Activated CD4-positive, alpha-beta T cell treated with anti-CD3 and anti-CD28 coated beads for 1 hour (primary cell): Measurements from ENCODE around the gene VPS11.
"Not testable (repeated sequence)": the region's sequence is repeated elsewhere in the genome, so short reads cannot be mapped to it uniquely, and the experiment has no call there.

Experiments used
- DNase-seq: peaks from one replicate; pipeline ENCODE4 v3.0.0-alpha.2; 2020

Gene VPS11

GRCh38 chr11:119067371-119068222, at the start of gene VPS11:
Gene VPS11, plus strand, starts transcription at chr11:119067818. Its CDS starts 6 bp downstream, at chr11:119067824.
- DNase-seq, result peak; percentile 96

DNA sequence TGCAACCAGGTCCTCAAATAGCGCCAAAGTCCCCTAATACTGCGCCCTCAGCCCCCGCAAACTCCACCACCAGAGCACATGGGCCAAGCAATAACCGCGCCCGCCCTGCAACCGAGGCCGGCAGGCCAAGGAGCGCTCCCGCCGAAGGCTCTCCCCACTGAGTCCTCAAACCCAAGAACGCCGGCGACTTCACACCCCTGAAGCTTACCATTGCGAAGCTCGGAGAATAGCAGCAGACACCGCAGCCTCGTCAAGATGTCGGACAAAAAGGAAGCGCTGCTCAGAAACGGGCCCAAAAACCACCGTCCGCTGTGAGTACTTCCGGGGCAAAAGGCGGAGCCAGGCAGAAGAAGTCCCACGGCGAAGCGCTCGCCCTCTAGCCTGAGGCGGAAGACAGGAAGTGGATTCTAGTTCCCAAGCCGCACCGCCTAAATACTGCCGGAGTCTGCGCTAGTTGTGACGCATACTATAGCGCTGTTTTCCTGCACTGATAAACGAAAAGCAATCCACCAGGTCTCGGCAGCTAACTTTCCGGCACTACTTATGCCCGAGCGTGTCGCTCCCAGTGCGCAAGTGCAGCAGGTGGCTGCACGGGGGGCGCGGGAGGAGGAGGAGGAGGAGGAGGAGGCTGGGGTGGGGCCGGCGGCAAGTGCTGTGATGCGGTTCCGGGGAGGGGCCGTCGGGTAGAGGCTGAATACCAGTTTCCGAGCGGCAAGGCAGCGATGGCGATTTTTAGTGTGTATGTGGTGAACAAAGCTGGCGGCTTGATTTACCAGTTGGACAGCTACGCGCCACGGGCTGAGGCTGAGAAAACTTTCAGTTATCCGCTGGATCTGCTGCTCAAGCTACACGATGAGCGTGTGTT, 49.3 kb upstream of the VPS11 start, which contains the start of the genes RPS25 and TRAPPC4:
TSS of gene RPS25 (minus strand) at position 270 of the 865 bp plus-strand sequence. CDS start at position 211, 59 bp downstream.
TSS of gene TRAPPC4 (plus strand) at position 693 of the 865 bp plus-strand sequence. CDS start at position 723, 30 bp downstream.
- DNase-seq, result peak; percentile 92

- no peak for DNase-seq
Measured at GRCh38 chr11:119019996-119020395, 47.6 kb upstream of the VPS11 start.

DNA sequence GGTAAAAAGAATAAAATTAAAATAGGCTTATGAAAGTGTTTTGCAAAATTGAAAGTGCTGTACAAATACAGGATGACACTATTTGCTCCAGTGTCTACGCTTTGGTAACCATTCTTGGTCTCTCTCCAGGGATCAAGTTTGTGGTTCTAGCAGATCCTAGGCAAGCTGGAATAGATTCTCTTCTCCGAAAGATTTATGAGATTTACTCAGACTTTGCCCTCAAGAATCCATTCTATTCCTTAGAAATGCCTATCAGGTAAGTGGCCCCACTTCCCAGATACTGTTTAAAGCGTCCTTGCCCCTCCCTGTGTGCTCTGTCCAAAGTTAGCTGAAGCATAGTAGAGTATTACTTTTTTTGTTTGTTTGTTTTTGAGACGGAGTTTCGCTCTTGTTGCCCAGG, 46.0 kb upstream of the VPS11 start:
- no peak for DNase-seq

GRCh38 chr11:119023741-119024140, 43.9 kb upstream of the VPS11 start:
- no peak for DNase-seq

- no peak for DNase-seq
Measured at GRCh38 chr11:119024430-119025098, 43.1 kb upstream of the VPS11 start.

DNA sequence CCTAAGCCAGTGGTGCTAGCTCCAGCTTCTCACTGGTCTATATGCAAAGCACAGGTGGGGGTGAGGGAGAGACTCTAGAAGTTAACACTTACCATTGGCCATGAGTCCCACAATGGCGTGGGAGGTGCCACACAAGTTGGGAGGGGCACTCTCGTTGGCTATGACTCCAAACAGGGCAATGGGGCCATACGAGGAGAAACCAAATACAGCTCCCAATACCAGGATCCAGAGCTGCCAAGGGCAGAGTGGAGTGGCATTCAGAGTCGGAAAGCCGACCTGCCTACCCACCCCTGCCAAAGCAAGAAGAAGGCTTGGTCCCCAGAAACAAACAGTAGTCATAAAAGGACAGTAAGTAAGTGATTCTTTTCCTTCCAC, 42.5 kb upstream of the VPS11 start:
- DNase-seq, result no peak

DNA sequence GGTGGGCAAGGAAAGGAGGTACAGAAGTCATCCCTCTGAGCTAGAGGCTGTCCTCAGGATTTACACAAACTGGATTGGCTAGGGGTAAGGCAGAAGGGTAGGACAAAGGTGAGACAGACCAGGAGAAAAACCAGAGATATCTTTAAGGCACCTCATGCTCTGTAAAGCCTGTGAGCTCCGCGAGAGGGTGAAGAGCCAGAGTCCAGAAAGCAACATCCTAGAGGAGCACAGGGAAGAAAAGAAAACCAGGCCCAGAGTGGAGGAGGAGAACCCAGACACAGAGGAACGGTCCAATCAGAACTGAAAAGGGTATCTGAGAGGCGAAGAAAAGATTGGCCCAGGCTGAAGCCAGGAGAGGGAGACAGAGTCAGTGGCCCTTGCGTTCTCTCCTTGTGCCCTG, 42.1 kb upstream of the VPS11 start:
- no peak for DNase-seq

GRCh38 chr11:119025978-119026766, 41.4 kb upstream of the VPS11 start:
- DNase-seq, result no peak

- no peak for DNase-seq
Measured at GRCh38 chr11:119026970-119027369, 40.6 kb upstream of the VPS11 start.

DNA sequence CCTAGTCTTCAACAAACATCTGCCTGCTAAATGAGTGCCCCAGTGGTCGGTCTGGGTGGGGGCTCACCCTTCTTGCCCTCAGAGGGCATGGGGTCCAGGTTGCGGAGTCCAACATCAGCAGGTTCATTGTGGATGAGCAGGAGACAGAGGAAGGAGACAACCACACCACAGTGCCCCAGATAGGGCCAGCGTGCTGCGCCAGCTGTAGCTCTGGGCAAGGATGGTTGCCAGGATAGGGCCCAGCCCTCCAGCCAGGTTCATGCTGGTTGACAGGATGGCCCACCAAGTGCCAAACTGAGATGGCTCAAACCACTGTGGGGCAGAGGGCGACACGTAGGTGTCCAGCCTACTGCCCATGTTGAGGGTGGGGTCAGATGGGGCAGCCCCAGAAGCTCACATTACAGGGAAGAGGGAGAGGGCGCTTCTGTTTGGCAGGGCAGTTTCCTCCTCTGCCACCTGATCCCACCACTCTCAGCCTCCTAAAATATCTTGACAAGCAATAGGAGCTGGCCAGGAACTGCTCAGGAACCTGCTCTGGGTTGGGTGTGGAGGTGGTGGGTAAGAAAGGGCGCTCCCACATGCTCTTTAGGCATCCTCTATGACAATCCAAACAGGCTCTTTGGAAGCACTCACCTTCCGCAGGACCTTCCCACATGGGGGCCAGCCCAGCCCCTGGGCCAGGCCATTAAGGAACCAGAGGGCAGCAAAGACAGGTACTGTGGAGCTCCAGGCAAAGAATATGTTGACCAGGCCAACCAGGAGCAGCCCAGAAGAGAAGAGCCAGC, 39.9 kb upstream of the VPS11 start:
- DNase-seq, result no peak

- DNase-seq, result no peak
Measured at GRCh38 chr11:119028346-119029068, 39.1 kb upstream of the VPS11 start.

DNA sequence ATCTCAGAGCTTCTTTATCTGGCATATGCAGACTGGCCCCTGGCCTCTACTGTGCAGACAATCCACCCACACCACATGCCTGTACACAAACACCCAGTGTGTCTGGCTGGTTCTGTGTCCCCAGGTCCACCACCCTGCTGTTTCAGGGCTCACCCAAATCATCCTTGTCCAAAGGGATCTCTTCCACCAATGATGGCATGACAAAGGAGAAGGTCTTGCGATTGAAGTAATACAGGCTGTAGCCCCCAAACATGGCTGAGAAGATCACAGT, 38.6 kb upstream of the VPS11 start:
- no peak for DNase-seq

GRCh38 chr11:119029340-119030028, 38.1 kb upstream of the VPS11 start:
- DNase-seq, result no peak

- DNase-seq, result no peak
Measured at GRCh38 chr11:119030029-119030328, 37.6 kb upstream of the VPS11 start.

DNA sequence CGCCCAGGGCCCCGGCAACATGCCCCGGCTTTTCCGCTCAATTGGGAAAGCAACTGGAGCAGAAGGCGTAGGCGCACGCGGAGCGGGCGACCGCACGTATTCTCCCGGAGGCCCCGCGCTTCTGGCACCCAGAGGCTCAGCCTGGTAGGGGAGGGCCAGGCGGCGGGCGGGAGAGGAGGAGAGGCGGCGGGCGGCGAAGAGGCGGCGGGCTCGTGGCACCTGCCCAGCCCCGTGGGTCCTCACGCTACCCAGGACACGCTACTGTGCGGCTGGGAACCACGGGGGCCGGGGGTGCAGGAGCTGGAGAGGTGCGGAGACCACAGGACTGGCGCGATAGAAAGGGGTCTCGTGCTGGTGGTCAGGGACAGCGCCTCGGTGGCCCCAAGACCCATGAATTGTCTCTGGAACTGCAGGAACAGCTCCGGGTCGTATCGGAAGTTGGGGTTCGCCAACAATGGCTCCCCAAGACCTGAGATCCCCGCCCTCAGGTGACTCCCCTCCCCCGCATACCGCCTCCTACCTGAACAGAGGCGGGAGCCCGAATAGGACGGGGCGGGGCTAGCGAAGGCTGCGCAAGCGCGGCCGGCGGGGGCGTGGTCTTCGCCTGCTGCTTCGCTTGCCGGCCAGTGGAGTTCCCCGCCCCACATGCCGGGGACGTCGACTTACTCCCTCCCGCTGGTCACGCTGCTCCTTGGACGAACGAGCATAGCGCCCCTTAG, 37.1 kb upstream of the VPS11 start, which contains the start of gene SLC37A4:
TSS of gene SLC37A4 (minus strand) at position 549 of the 719 bp plus-strand sequence.
- peak; percentile 99 for DNase-seq

- no peak for DNase-seq
Measured at GRCh38 chr11:119031912-119032280, 35.7 kb upstream of the VPS11 start.

DNA sequence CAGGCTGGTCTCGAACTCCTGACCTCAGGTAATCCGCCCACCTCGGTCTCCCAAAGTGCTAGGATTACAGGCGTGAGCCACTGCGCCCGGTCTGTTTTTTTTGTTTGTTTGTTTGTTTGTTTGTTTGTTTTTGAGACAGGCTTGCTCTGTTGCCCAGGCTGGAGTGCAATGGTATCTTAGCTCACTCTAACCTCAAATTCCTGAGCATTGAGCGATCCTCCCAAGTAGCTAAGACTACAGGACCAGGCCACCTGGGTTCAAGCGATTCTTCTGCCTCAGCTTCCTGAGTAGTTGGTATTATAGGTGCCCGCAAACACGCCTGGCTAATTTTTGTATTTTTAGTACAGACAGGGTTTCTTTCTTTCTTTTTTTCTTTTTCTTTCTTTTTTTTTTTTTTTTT, 34.2 kb upstream of the VPS11 start:
- not testable (repeated sequence) for DNase-seq

GRCh38 chr11:119034813-119035212, 32.8 kb upstream of the VPS11 start:
- no peak for DNase-seq

DNA sequence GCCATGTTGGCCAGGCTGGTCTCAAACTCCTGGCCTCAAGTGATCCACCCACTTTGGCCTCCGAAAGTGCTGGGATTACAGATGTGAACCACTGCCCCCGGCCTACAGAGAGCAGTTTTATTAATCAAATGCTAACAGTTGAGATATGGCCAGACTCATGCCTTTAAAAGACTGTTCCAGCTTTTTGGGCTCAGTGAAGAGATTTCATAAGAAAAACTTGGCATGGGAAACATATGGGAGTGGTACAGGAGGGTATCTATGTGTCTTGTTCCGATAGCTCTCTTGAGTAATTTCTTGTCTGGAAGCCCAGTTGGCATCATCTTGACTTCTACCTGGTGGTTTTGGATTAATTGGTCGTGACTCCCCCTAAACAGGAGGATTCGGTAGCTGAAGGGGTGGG, 28.7 kb upstream of the VPS11 start:
- DNase-seq, result no peak
